HG03196 (cell line): Measurements from ENCODE around the gene CAMSAP2.
A peak's percentile ranks its signal among the peaks of the same experiment; 100 is the strongest.

Experiments used
- ATAC-seq: cut with Tn5 transposase; IDR thresholded peaks from one replicate; pipeline ENCODE4 v1.9.1; 2021; ENCODE audit not compliant: unreplicated experiment

CAMSAP2 gene

GRCh38 chr1:200837931-200838571 is 99.4 kb downstream of the CAMSAP2 start:
- ATAC-seq, result no peak

- ATAC-seq, result no peak
Observed at GRCh38 chr1:200838676-200839445, 100.2 kb downstream of the CAMSAP2 start.

- no peak for ATAC-seq
Observed at GRCh38 chr1:200845360-200845759, 106.7 kb downstream of the CAMSAP2 start.

- ATAC-seq, result no peak
Observed at GRCh38 chr1:200846398-200846797, 107.7 kb downstream of the CAMSAP2 start.

GRCh38 chr1:200849430-200849829 is 110.7 kb downstream of the CAMSAP2 start:
- ATAC-seq, result no peak

- no peak for ATAC-seq
Observed at GRCh38 chr1:200850554-200850953, 111.9 kb downstream of the CAMSAP2 start.

- ATAC-seq, result no peak
Observed at GRCh38 chr1:200856716-200857357, 118.1 kb downstream of the CAMSAP2 start.

- no peak for ATAC-seq
Observed at GRCh38 chr1:200857804-200858203, 119.1 kb downstream of the CAMSAP2 start.

GRCh38 chr1:200861937-200862647 is 123.4 kb downstream of the CAMSAP2 start:
- peak; percentile 26 for ATAC-seq

GRCh38 chr1:200862713-200863415 is 124.2 kb downstream of the CAMSAP2 start:
- ATAC-seq, result no peak

- no peak for ATAC-seq
Observed at GRCh38 chr1:200866116-200866515, 127.4 kb downstream of the CAMSAP2 start.

GRCh38 chr1:200866521-200866920 is 127.8 kb downstream of the CAMSAP2 start:
- ATAC-seq, result peak; percentile 84

- no peak for ATAC-seq
Observed at GRCh38 chr1:200867018-200867811, 128.5 kb downstream of the CAMSAP2 start.

GRCh38 chr1:200869376-200869752 is 130.7 kb downstream of the CAMSAP2 start:
- no peak for ATAC-seq

- ATAC-seq, result peak; percentile 38
Observed at GRCh38 chr1:200869753-200870391, 131.2 kb downstream of the CAMSAP2 start.

GRCh38 chr1:200872446-200873115 is 133.9 kb downstream of the CAMSAP2 start, which contains the start of gene GPR25:
Gene GPR25, plus strand, starts transcription at chr1:200872981. Its CDS starts 57 bp downstream, at chr1:200873038.
- no peak for ATAC-seq

GRCh38 chr1:200873116-200873670 is 134.5 kb downstream of the CAMSAP2 start:
- no peak for ATAC-seq

- ATAC-seq, result no peak
Observed at GRCh38 chr1:200873671-200874397, 135.1 kb downstream of the CAMSAP2 start.
